K562 (cell line): ENCODE data around the gene DBX1. TPM values are rescaled to one million over a fixed set of nuclear protein-coding genes. Genes with fewer than 3 reads are reported as not detected.

ENCODE experiments used
- ATAC-seq: fragments of 200-7000 bp; cut with Tn5 transposase; 3 replicates; pipeline ENCODE4 v1.9.1; 2020; ENCODE audit warnings: moderate library complexity
- BruUV-seq: library from RNA; stranded (reverse); fragments of 400-500 nt; replicated peaks from 2 replicates; lab custom pipeline; 2021; lab: Mats Ljungman, UMichigan
- CTCF ChIA-PET: fragments of 300-600 bp; formaldehyde crosslinking; extraction: SDS; loops from one replicate; lab custom pipeline; 2021; ENCODE audit warnings: low intra/inter-chr PET ratio; lab: Yijun Ruan, JAX
- POLR2A ChIA-PET: fragments of 300-600, 350-650 bp; sonication (Branson Sonifier 250); formaldehyde crosslinking; extraction: SDS; loops from one replicate; lab custom pipeline; 2021; ENCODE audit warnings: antibody characterized with exemption, inconsistent platforms; lab: Yijun Ruan, JAX
- DNase-seq, 4 experiments: peaks; one replicate each; pipeline versions ENCODE4 v3.0.0 to v3.0.0-alpha.2; 2011 to 2018; ENCODE audit warnings: low spot score in 3 of 4, mixed read lengths in 3 of 4; ENCODE audit errors: extremely low read depth in 1 of 4
- FAIRE-seq: peaks from 2 replicates; lab custom pipeline; 2011; peaks lifted over from hg19 to GRCh38; lab: Jason Lieb, UNC
- H2AFZ ChIP-seq: 2 replicates; pipeline ENCODE4 v1.6.0; 2011; ENCODE audit warnings: low read depth, low read length, control low read depth, inconsistent platforms
- H3K27ac ChIP-seq: fragments of 200-600 bp; 3 replicates; pipeline ENCODE4 v1.8.0; 2011; ENCODE audit warnings: low read depth, mild to moderate bottlenecking, control low read depth, inconsistent platforms, low read length, moderate library complexity, mixed read lengths; ENCODE audit errors: extremely low read depth
- H3K27me3 ChIP-seq, 2 experiments: fragments of 300-600 bp in 1 of 2; 2 replicates in 1 of 2; 3 replicates in 1 of 2; pipeline versions ENCODE4 v1.6.0 to v1.8.0; 2011; ENCODE audit warnings: inconsistent platforms in 2 of 2, low read length in 2 of 2, mild to moderate bottlenecking in 1 of 2, mixed read lengths in 1 of 2, moderate library complexity in 1 of 2; ENCODE audit not compliant: control insufficient read depth in 2 of 2, insufficient read depth in 2 of 2
- H3K36me3 ChIP-seq: fragments of 300-600 bp; 3 replicates; pipeline ENCODE4 v1.8.0; 2011; ENCODE audit warnings: mild to moderate bottlenecking, low read length, inconsistent platforms; ENCODE audit not compliant: control insufficient read depth, insufficient read depth
- H3K4me1 ChIP-seq, 2 experiments: fragments of 200-600 bp in 1 of 2; replicated peaks in 1 of 2; 2 replicates in 1 of 2; 3 replicates in 1 of 2; pipeline versions ENCODE4 v1.5.1 to v1.8.0; 2011; ENCODE audit warnings: inconsistent platforms in 2 of 2, low read length in 2 of 2, mild to moderate bottlenecking in 1 of 2, mixed read lengths in 1 of 2, moderate library complexity in 1 of 2; ENCODE audit not compliant: control insufficient read depth in 2 of 2, insufficient read depth in 2 of 2
- H3K4me2 ChIP-seq: 2 replicates; pipeline ENCODE4 v1.6.1; 2011; ENCODE audit warnings: low read length, control low read depth, inconsistent platforms, mixed read lengths; ENCODE audit not compliant: insufficient read depth
- H3K4me3 ChIP-seq: fragments of 200-600 bp; sonication (generic), shearing (Covaris generic); 2 replicates; pipeline ENCODE4 v1.5.1; 2016; ENCODE audit warnings: control low read depth, inconsistent platforms
- H3K79me2 ChIP-seq: fragments of 200-600 bp; 3 replicates; pipeline ENCODE4 v1.8.0; 2011; ENCODE audit warnings: low read length, inconsistent platforms; ENCODE audit not compliant: control insufficient read depth, insufficient read depth
- H3K9ac ChIP-seq, 2 experiments: 2 replicates each; pipeline versions ENCODE4 v1.6.0 to v1.6.1; 2011; ENCODE audit warnings: low read depth in 2 of 2, low read length in 2 of 2, control low read depth in 1 of 2, inconsistent platforms in 1 of 2, mild to moderate bottlenecking in 1 of 2, mixed read lengths in 1 of 2; ENCODE audit not compliant: insufficient read depth in 1 of 2
- H3K9me1 ChIP-seq: one replicate; pipeline ENCODE4 v1.6.0; 2011; ENCODE audit warnings: inconsistent platforms, mild to moderate bottlenecking, low read length, moderate library complexity; ENCODE audit not compliant: control insufficient read depth, insufficient read depth
- H3K9me3 ChIP-seq: replicated peaks from 2 replicates; pipeline ENCODE4 v1.5.1; 2011; ENCODE audit warnings: low read depth, low read length, inconsistent platforms; ENCODE audit not compliant: control insufficient read depth, insufficient read depth
- H4K20me1 ChIP-seq: replicated peaks from 2 replicates; pipeline ENCODE4 v1.6.1; 2011; ENCODE audit warnings: low read length, inconsistent platforms, mixed read lengths; ENCODE audit not compliant: control insufficient read depth, insufficient read depth
- BCL6 ChIP-seq: fragments of 250-450 bp; sonication (Bioruptor Pico); IDR thresholded peaks from 2 replicates; pipeline ENCODE4 v1.4.0; 2020
- CBFB ChIP-seq: sonication (generic); formaldehyde crosslinking; IDR thresholded peaks from 2 replicates; pipeline ENCODE4 v1.4.0; 2020; ENCODE audit warnings: mild to moderate bottlenecking, missing genetic modification reagents
- FOXK2 ChIP-seq, 2 experiments: fragments of 450-650 bp; IDR thresholded peaks in 1 of 2; conservative IDR thresholded peaks in 1 of 2; 2 replicates each; pipeline ENCODE4 v1.6.1; 2016; ENCODE audit warnings: low read depth in 2 of 2, mild to moderate bottlenecking in 1 of 2
- TFAM ChIP-seq: fragments of 250-450 bp; sonication (Bioruptor Pico); conservative IDR thresholded peaks from 2 replicates; pipeline ENCODE4 v1.5.0; 2021; ENCODE audit warnings: mild to moderate bottlenecking, moderate library complexity
- TRIM24 ChIP-seq, 2 experiments: fragments of 450-650 bp; IDR thresholded peaks; 2 replicates each; pipeline ENCODE4 v1.6.1; 2016
- ZNF347 ChIP-seq: fragments of 450-650 bp; formaldehyde crosslinking; IDR thresholded peaks from 2 replicates; pipeline ENCODE4 v1.4.0; 2020; ENCODE audit warnings: low read depth, mild to moderate bottlenecking, moderate library complexity
- WGBS: fragments of 100-300 bp; shearing (Covaris generic); methylation state at CpG from one replicate; pipeline ENCODE4 v1.1.6; 2016; ENCODE audit warnings: low coverage, mixed read lengths; ENCODE audit not compliant: insufficient coverage; ENCODE audit errors: missing lambda C conversion rate; 5-methylcytosine and 5-hydroxymethylcytosine counted together
- in situ Hi-C: fragments of 300-500 bp; cut with MboI; formaldehyde crosslinking; loops from 4 replicates; pipeline ENCODE4 v1.15.0; 2018; ENCODE audit warnings: inconsistent platforms, mixed read lengths
- intact Hi-C: fragments of 100-400 bp; cut with micrococcal nuclease; formaldehyde crosslinking; loops from 2 replicates; pipeline ENCODE4 v1.14.2; 2022
- polyA plus RNA-seq, 8 experiments: library from polyadenylated mRNA; depleted of rRNA in 4 of 8; stranded (reverse) in 5 of 8; unstranded in 3 of 8; fragments of >200 nt; fragmentation: Nextera tagmentation in 2 of 8; fragmentation: Illumina TruSeq in 1 of 8; extraction: Ambion mirVana in 2 of 8; extraction: Trizol in 1 of 8; gene quantifications; 2 replicates each; pipeline versions ENCODE4 v1.2.1 to v1.2.3, GENCODE V29; 2011 to 2014; ENCODE audit warnings: inconsistent platforms in 1 of 8, missing spikeins in 1 of 8
- total RNA-seq, 7 experiments: library from RNA; depleted of rRNA in 6 of 7; stranded (reverse); fragments of >200 nt in 6 of 7; fragmentation: Illumina TruSeq in 2 of 7; extraction: Trizol in 2 of 7; gene quantifications; 2 replicates each; pipeline versions ENCODE4 v1.2.1 to v1.2.3, GENCODE V29; 2011 to 2021; ENCODE audit warnings: low replicate concordance in 1 of 7
- TF ChIP-seq, protein P1 (sequence below): fragments of 150-350 bp; IDR thresholded peaks from 2 replicates; pipeline ENCODE4 v1.6.1; 2014; ENCODE audit warnings: low read depth, mild to moderate bottlenecking, low read length, borderline replicate concordance
- TF ChIP-seq, protein P2 (sequence below): fragments of 450-650 bp; IDR thresholded peaks from 2 replicates; pipeline ENCODE4 v1.6.1; 2016; ENCODE audit warnings: low read depth, mild to moderate bottlenecking, moderate library complexity
- TF ChIP-seq, protein P3 (sequence below): fragments of 250-450 bp; sonication (Bioruptor Pico); IDR thresholded peaks from 2 replicates; pipeline ENCODE4 v1.5.0; 2021; ENCODE audit warnings: mild to moderate bottlenecking, borderline replicate concordance
- TF ChIP-seq, protein P4 (sequence below): fragments of 250-450 bp; sonication (Bioruptor Pico); IDR thresholded peaks from 2 replicates; pipeline ENCODE4 v1.4.0; 2020

The DBX1 gene
- total and polyA plus RNA-seq, 9 of the 15 experiments (the other 6 are each of a cell fraction or from before 2014, with no cell fraction given), result not detected

DNA sequence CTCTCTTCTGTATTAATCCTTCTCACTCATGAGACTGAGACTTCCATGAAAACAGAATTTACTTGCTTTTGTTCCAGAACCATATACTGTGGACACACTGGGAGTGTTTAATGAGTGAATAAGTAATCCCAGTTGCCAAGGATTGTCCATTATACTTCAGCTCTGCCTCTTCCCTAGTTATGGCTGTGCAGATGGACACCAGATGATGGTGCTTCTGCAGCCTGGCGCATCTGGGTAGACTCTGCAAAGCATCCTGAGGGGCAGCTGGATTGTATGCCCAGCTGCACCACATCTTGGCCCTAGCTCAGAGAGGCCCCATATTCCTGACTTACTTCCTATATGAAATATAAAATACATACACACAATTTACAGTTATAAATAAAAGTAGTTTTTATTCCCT lies 43.5 kb downstream of the DBX1 start:
- peaks cover 15 to 22% of the 10 kb centered on the region in 2 experiments for H3K4me1 ChIP-seq
- intact Hi-C loops (no loop called here), in situ Hi-C loops (no loop called here)
- FAIRE-seq (no peak), ATAC-seq (no peak), DNase-seq (no peak)
- H4K20me1 ChIP-seq, result no peaks in the 10 kb centered on the region
- H3K27ac ChIP-seq, result no peak overlapping the region
- no peak overlapping the region for H3K9ac ChIP-seq
- ChIA-PET CTCF (no interaction called here), POLR2A (no interaction called here)
- no peaks in the 10 kb centered on the region for H3K9me3 ChIP-seq
- H3K27me3 ChIP-seq, result peaks cover 0 to 6% of the 10 kb centered on the region in 2 experiments; a peak in 1 of 5 replicates
- no peak overlapping the region for H3K4me2 ChIP-seq
- H3K9me1 ChIP-seq, result no peaks in the 10 kb centered on the region
- no peak overlapping the region for H3K4me3 ChIP-seq
- no peaks in the 10 kb centered on the region for H3K36me3 ChIP-seq
- H3K79me2 ChIP-seq, result no peaks in the 10 kb centered on the region
- 0% methylated on average over 1 of the region's 1 CpG for WGBS
- BruUV-seq, result no TSS peak
- no peak overlapping the region for H2AFZ ChIP-seq
- no peak for TF ChIP-seq TRIM24 (IDR thresholded peaks at IDR 0.05)
- TF ChIP-seq ZNF347 (CRISPR knock-in tag), result no peak
- TF ChIP-seq, protein P1, sequence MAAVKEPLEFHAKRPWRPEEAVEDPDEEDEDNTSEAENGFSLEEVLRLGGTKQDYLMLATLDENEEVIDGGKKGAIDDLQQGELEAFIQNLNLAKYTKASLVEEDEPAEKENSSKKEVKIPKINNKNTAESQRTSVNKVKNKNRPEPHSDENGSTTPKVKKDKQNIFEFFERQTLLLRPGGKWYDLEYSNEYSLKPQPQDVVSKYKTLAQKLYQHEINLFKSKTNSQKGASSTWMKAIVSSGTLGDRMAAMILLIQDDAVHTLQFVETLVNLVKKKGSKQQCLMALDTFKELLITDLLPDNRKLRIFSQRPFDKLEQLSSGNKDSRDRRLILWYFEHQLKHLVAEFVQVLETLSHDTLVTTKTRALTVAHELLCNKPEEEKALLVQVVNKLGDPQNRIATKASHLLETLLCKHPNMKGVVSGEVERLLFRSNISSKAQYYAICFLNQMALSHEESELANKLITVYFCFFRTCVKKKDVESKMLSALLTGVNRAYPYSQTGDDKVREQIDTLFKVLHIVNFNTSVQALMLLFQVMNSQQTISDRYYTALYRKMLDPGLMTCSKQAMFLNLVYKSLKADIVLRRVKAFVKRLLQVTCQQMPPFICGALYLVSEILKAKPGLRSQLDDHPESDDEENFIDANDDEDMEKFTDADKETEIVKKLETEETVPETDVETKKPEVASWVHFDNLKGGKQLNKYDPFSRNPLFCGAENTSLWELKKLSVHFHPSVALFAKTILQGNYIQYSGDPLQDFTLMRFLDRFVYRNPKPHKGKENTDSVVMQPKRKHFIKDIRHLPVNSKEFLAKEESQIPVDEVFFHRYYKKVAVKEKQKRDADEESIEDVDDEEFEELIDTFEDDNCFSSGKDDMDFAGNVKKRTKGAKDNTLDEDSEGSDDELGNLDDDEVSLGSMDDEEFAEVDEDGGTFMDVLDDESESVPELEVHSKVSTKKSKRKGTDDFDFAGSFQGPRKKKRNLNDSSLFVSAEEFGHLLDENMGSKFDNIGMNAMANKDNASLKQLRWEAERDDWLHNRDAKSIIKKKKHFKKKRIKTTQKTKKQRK, result no peak
- TF ChIP-seq TFAM (CRISPR knock-in tag), result no peak
- TF ChIP-seq, protein P2, sequence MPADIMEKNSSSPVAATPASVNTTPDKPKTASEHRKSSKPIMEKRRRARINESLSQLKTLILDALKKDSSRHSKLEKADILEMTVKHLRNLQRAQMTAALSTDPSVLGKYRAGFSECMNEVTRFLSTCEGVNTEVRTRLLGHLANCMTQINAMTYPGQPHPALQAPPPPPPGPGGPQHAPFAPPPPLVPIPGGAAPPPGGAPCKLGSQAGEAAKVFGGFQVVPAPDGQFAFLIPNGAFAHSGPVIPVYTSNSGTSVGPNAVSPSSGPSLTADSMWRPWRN, result no peak
- TF ChIP-seq FOXK2 (conservative IDR thresholded peaks at IDR 0.05 in 1 of 2, IDR thresholded peaks at IDR 0.05 in 1 of 2; ENCODE audit: low read depth in 2 of 2), result no peak
- no peak for TF ChIP-seq BCL6 (CRISPR knock-in tag)
- TF ChIP-seq, protein P3, sequence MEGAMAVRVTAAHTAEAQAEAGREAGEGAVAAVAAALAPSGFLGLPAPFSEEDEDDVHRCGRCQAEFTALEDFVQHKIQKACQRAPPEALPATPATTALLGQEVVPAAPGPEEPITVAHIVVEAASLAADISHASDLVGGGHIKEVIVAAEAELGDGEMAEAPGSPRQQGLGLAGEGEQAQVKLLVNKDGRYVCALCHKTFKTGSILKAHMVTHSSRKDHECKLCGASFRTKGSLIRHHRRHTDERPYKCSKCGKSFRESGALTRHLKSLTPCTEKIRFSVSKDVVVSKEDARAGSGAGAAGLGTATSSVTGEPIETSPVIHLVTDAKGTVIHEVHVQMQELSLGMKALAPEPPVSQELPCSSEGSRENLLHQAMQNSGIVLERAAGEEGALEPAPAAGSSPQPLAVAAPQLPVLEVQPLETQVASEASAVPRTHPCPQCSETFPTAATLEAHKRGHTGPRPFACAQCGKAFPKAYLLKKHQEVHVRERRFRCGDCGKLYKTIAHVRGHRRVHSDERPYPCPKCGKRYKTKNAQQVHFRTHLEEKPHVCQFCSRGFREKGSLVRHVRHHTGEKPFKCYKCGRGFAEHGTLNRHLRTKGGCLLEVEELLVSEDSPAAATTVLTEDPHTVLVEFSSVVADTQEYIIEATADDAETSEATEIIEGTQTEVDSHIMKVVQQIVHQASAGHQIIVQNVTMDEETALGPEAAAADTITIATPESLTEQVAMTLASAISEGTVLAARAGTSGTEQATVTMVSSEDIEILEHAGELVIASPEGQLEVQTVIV (CRISPR knock-in tag), result no peak
- no peak for TF ChIP-seq CBFB (CRISPR knock-in tag)
- TF ChIP-seq, protein P4, sequence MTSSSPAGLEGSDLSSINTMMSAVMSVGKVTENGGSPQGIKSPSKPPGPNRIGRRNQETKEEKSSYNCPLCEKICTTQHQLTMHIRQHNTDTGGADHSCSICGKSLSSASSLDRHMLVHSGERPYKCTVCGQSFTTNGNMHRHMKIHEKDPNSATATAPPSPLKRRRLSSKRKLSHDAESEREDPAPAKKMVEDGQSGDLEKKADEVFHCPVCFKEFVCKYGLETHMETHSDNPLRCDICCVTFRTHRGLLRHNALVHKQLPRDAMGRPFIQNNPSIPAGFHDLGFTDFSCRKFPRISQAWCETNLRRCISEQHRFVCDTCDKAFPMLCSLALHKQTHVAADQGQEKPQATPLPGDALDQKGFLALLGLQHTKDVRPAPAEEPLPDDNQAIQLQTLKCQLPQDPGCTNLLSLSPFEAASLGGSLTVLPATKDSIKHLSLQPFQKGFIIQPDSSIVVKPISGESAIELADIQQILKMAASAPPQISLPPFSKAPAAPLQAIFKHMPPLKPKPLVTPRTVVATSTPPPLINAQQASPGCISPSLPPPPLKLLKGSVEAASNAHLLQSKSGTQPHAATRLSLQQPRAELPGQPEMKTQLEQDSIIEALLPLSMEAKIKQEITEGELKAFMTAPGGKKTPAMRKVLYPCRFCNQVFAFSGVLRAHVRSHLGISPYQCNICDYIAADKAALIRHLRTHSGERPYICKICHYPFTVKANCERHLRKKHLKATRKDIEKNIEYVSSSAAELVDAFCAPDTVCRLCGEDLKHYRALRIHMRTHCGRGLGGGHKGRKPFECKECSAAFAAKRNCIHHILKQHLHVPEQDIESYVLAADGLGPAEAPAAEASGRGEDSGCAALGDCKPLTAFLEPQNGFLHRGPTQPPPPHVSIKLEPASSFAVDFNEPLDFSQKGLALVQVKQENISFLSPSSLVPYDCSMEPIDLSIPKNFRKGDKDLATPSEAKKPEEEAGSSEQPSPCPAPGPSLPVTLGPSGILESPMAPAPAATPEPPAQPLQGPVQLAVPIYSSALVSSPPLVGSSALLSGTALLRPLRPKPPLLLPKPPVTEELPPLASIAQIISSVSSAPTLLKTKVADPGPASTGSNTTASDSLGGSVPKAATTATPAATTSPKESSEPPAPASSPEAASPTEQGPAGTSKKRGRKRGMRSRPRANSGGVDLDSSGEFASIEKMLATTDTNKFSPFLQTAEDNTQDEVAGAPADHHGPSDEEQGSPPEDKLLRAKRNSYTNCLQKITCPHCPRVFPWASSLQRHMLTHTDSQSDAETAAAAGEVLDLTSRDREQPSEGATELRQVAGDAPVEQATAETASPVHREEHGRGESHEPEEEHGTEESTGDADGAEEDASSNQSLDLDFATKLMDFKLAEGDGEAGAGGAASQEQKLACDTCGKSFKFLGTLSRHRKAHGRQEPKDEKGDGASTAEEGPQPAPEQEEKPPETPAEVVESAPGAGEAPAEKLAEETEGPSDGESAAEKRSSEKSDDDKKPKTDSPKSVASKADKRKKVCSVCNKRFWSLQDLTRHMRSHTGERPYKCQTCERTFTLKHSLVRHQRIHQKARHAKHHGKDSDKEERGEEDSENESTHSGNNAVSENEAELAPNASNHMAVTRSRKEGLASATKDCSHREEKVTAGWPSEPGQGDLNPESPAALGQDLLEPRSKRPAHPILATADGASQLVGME (CRISPR knock-in tag), result no peak
